Measurements from ENCODE around the gene RBM43.

- TF ChIP-seq, protein P1, sequence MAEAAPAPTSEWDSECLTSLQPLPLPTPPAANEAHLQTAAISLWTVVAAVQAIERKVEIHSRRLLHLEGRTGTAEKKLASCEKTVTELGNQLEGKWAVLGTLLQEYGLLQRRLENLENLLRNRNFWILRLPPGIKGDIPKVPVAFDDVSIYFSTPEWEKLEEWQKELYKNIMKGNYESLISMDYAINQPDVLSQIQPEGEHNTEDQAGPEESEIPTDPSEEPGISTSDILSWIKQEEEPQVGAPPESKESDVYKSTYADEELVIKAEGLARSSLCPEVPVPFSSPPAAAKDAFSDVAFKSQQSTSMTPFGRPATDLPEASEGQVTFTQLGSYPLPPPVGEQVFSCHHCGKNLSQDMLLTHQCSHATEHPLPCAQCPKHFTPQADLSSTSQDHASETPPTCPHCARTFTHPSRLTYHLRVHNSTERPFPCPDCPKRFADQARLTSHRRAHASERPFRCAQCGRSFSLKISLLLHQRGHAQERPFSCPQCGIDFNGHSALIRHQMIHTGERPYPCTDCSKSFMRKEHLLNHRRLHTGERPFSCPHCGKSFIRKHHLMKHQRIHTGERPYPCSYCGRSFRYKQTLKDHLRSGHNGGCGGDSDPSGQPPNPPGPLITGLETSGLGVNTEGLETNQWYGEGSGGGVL (tag by site-specific recombination; IDR thresholded peaks at IDR 0.05), result no peak
- no peak for TF ChIP-seq ZBTB17 (tag by site-specific recombination; IDR thresholded peaks at IDR 0.05)
- no peak for TF ChIP-seq CTCF (tag by site-specific recombination; IDR thresholded peaks at IDR 0.05)
- TF ChIP-seq TCF7L2 (IDR thresholded peaks at IDR 0.05; ENCODE audit: borderline replicate concordance, low read depth, low read length), result no peak
- no peak for TF ChIP-seq ZBTB8A (tag by site-specific recombination; IDR thresholded peaks at IDR 0.05)
- TF ChIP-seq ATF2 (tag by site-specific recombination; IDR thresholded peaks at IDR 0.05; ENCODE audit: low read depth), result no peak
- no peak for TF ChIP-seq ZNF184 (tag by site-specific recombination; IDR thresholded peaks at IDR 0.05)
- TF ChIP-seq ZNF311 (tag by site-specific recombination; IDR thresholded peaks at IDR 0.05; ENCODE audit: borderline replicate concordance), result no peak
- TF ChIP-seq ZNF785 (tag by site-specific recombination; IDR thresholded peaks at IDR 0.05), result no peak
- no peak for TF ChIP-seq ZNF140 (tag by site-specific recombination; IDR thresholded peaks at IDR 0.05)
- TF ChIP-seq ZNF24 (tag by site-specific recombination; IDR thresholded peaks at IDR 0.05), result no peak
- no peak for TF ChIP-seq ZNF174 (tag by site-specific recombination; IDR thresholded peaks at IDR 0.05)
Measured at GRCh38 chr2:151277067-151277466, 15.4 kb upstream of the RBM43 start.

Measured in HEK293 (cell line).